Measurements from ENCODE around the gene NDUFAF4.
"Not testable (repeated sequence)": the region's sequence is repeated elsewhere in the genome, so short reads cannot be mapped to it uniquely, and the experiment has no call there.

The NDUFAF4 gene

GRCh38 chr6:96900873-96901272 is 3.2 kb upstream of the NDUFAF4 start:
- H3K4me3 ChIP-seq (replicated peaks; ENCODE audit: low read depth, low read length), result no peak overlapping the region
- no peak for TF ChIP-seq CTCF (IDR thresholded peaks at IDR 0.05; ENCODE audit: low read depth, low read length, missing control alignments)
- DNase-seq (ENCODE audit: extremely low read depth, low read depth), result no peak

GRCh38 chr6:96899451-96899998 is 1.8 kb upstream of the NDUFAF4 start:
- no peak overlapping the region for H3K4me3 ChIP-seq (replicated peaks; ENCODE audit: low read depth, low read length)
- TF ChIP-seq CTCF (IDR thresholded peaks at IDR 0.05; ENCODE audit: low read depth, low read length, missing control alignments), result no peak
- DNase-seq (ENCODE audit: extremely low read depth, low read depth), result no peak

- H3K4me3 ChIP-seq (replicated peaks; ENCODE audit: low read depth, low read length), result no peak overlapping the region
- peak; percentile 32 for DNase-seq (ENCODE audit: extremely low read depth, low read depth)
- peak; percentile 34 for TF ChIP-seq CTCF (IDR thresholded peaks at IDR 0.05; ENCODE audit: low read depth, low read length, missing control alignments)
Measured at GRCh38 chr6:96899019-96899418, 1.3 kb upstream of the NDUFAF4 start.

DNA sequence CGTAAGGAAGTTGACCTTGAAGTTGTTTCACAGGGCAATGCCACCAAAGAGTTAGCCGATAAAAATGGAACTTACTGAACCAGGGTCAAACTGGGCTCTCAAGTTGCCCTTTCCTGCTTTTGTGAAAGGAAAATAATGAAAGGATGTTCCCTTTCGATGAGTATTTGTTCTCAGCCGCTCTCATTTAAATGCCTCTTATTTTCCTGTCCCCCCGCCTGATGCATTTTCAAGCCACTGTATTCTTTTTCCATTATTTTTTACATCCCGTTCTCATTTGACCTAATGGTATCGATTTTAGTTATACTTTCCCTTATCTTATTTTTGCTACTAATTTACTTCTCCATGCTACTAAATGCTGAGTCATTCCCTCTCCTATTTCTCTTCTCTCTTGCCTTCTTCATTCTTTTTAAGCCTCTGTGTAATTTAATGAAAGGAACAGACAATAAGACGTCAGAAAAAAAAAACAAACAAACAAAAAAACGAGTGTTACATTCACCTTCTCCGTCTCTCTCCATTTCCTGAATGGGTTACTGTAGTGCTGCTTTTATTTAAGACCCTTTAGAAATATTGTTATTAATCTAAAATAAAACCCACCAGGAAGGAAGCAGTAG is 655 bp upstream of the NDUFAF4 start:
- peak overlapping the region; percentile 89 for H3K4me3 ChIP-seq (replicated peaks; ENCODE audit: low read depth, low read length)
- TF ChIP-seq CTCF (IDR thresholded peaks at IDR 0.05; ENCODE audit: low read depth, low read length, missing control alignments), result no peak
- no peak for DNase-seq (ENCODE audit: extremely low read depth, low read depth)

DNA sequence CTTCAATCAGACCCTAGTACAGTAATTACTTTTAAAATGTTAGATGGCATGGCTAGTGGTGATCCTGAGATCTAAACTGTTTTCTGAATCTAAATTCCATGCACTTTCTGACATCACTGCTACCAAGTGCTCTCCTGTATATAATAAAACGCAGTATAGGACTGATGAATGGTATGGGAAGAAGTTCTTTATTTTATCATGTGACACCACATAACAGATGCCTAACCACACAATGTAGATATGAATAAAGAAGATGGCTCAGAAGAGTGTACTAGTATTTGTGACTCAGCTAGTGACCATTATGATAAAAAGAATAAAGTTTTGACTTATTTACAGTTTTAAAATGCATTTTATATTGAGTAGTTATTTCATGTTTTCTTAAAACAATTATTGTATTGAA is 8.5 kb downstream of the NDUFAF4 start:
- no peak for DNase-seq (ENCODE audit: extremely low read depth, low read depth)
- TF ChIP-seq CTCF (IDR thresholded peaks at IDR 0.05; ENCODE audit: low read depth, low read length, missing control alignments), result no peak
- no peak overlapping the region for H3K4me3 ChIP-seq (replicated peaks; ENCODE audit: low read depth, low read length)

DNA sequence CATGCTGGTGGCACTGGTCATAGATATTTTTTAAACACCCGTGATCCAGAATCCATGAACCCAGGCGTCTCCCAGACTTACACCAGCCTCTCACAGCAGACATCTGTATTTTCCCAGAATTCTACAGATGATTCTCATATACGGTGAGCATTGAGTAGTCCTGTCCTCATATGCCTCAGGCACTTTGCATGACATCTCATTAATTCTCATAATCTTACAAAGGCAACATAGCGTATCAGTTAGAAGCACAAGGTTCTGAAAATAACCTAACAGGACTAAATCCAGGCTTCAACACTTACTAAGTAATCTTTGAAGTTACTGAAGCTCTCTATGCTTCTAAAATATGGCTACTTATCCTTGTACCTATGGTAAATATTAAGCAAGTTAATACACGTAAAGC is 8.9 kb downstream of the NDUFAF4 start:
- DNase-seq (ENCODE audit: extremely low read depth, low read depth), result no peak
- TF ChIP-seq CTCF (IDR thresholded peaks at IDR 0.05; ENCODE audit: low read depth, low read length, missing control alignments), result no peak
- H3K4me3 ChIP-seq (replicated peaks; ENCODE audit: low read depth, low read length), result no peak overlapping the region

GRCh38 chr6:96886519-96886918 is 11.2 kb downstream of the NDUFAF4 start:
- no peak for TF ChIP-seq CTCF (IDR thresholded peaks at IDR 0.05; ENCODE audit: low read depth, low read length, missing control alignments)
- DNase-seq (ENCODE audit: extremely low read depth, low read depth), result no peak
- no peak overlapping the region for H3K4me3 ChIP-seq (replicated peaks; ENCODE audit: low read depth, low read length)

- not testable (repeated sequence) for DNase-seq (ENCODE audit: extremely low read depth, low read depth); H3K4me3 ChIP-seq (replicated peaks; ENCODE audit: low read depth, low read length)
Measured at GRCh38 chr6:96885187-96885631, 12.5 kb downstream of the NDUFAF4 start.

Measured in HFF-Myc (cell line).